Liver (tissue), 3 donors: ENCODE results near the gene PODXL2.

ENCODE experiments used
- EGR1 ChIP-seq, 2 donors: IDR thresholded peaks; 2 replicates each; pipeline ENCODE4 v1.6.1; 2016 to 2018; ENCODE audit warnings: antibody characterized with exemption in 2 of 2, low read depth in 2 of 2
- FOXA1 ChIP-seq: IDR thresholded peaks from 2 replicates; pipeline ENCODE4 v1.6.1; 2016; ENCODE audit warnings: antibody characterized with exemption
- FOXA2 ChIP-seq: IDR thresholded peaks from 2 replicates; pipeline ENCODE4 v1.6.1; 2016; ENCODE audit warnings: antibody characterized with exemption
- HNF4A ChIP-seq, 2 donors: conservative IDR thresholded peaks; 2 replicates each; pipeline ENCODE4 v1.6.1; 2016; ENCODE audit warnings: antibody characterized with exemption in 2 of 2, mild to moderate bottlenecking in 2 of 2
- NR2F2 ChIP-seq: IDR thresholded peaks from 2 replicates; pipeline ENCODE4 v1.6.1; 2016; ENCODE audit warnings: antibody characterized with exemption
- SP1 ChIP-seq: IDR thresholded peaks from 2 replicates; pipeline ENCODE4 v1.6.1; 2018; ENCODE audit warnings: antibody characterized with exemption, mild to moderate bottlenecking
- TAF1 ChIP-seq: conservative IDR thresholded peaks from 2 replicates; pipeline ENCODE4 v1.6.1; 2016; ENCODE audit warnings: antibody characterized with exemption, mild to moderate bottlenecking
- YY1 ChIP-seq: IDR thresholded peaks from 2 replicates; pipeline ENCODE4 v1.6.1; 2016; ENCODE audit warnings: antibody characterized with exemption, mild to moderate bottlenecking
- ZBTB33 ChIP-seq: IDR thresholded peaks from 2 replicates; pipeline ENCODE4 v1.6.1; 2016; ENCODE audit warnings: antibody characterized with exemption
- TF ChIP-seq, protein P1 (sequence below): fragments of 150-350 bp; IDR thresholded peaks from 2 replicates; pipeline ENCODE4 v1.5.1; 2017; ENCODE audit warnings: improper control_type of control experiment, low read depth, low read length; ENCODE audit not compliant: missing input control
- TF ChIP-seq, protein P2 (sequence below): IDR thresholded peaks from 2 replicates; pipeline ENCODE4 v1.6.1; 2016; ENCODE audit warnings: antibody characterized with exemption, mild to moderate bottlenecking
- donor health status: healthy.
- donor health status: healthy.

DNA sequence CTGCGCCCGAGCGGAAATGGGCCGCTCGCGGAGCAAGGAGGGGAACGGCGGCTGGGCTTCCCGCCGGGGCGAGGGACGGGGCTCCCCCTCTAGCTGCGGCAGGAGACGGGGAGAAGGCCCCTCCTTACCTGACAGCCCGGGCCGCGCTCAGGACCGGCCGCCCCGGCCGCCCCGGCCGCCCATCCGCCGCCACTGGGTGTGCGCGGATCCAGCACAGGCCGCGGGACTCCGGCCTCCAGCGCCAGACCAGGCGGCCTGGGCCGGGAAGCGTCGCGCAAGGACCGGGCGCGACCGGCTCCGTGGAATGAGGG is 38.7 kb upstream of the PODXL2 start:
- TF ChIP-seq, protein P1, sequence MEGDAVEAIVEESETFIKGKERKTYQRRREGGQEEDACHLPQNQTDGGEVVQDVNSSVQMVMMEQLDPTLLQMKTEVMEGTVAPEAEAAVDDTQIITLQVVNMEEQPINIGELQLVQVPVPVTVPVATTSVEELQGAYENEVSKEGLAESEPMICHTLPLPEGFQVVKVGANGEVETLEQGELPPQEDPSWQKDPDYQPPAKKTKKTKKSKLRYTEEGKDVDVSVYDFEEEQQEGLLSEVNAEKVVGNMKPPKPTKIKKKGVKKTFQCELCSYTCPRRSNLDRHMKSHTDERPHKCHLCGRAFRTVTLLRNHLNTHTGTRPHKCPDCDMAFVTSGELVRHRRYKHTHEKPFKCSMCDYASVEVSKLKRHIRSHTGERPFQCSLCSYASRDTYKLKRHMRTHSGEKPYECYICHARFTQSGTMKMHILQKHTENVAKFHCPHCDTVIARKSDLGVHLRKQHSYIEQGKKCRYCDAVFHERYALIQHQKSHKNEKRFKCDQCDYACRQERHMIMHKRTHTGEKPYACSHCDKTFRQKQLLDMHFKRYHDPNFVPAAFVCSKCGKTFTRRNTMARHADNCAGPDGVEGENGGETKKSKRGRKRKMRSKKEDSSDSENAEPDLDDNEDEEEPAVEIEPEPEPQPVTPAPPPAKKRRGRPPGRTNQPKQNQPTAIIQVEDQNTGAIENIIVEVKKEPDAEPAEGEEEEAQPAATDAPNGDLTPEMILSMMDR = no peak
- TF ChIP-seq, protein P2, sequence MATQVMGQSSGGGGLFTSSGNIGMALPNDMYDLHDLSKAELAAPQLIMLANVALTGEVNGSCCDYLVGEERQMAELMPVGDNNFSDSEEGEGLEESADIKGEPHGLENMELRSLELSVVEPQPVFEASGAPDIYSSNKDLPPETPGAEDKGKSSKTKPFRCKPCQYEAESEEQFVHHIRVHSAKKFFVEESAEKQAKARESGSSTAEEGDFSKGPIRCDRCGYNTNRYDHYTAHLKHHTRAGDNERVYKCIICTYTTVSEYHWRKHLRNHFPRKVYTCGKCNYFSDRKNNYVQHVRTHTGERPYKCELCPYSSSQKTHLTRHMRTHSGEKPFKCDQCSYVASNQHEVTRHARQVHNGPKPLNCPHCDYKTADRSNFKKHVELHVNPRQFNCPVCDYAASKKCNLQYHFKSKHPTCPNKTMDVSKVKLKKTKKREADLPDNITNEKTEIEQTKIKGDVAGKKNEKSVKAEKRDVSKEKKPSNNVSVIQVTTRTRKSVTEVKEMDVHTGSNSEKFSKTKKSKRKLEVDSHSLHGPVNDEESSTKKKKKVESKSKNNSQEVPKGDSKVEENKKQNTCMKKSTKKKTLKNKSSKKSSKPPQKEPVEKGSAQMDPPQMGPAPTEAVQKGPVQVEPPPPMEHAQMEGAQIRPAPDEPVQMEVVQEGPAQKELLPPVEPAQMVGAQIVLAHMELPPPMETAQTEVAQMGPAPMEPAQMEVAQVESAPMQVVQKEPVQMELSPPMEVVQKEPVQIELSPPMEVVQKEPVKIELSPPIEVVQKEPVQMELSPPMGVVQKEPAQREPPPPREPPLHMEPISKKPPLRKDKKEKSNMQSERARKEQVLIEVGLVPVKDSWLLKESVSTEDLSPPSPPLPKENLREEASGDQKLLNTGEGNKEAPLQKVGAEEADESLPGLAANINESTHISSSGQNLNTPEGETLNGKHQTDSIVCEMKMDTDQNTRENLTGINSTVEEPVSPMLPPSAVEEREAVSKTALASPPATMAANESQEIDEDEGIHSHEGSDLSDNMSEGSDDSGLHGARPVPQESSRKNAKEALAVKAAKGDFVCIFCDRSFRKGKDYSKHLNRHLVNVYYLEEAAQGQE = no peak
- no peak for TF ChIP-seq TAF1
- no peak for TF ChIP-seq HNF4A (conservative IDR thresholded peaks at IDR 0.05)
- no peak for TF ChIP-seq EGR1 (IDR thresholded peaks at IDR 0.05; ENCODE audit: low read depth in 2 of 2)
- no peak for TF ChIP-seq FOXA1
- TF ChIP-seq YY1 = no peak
- no peak for TF ChIP-seq FOXA2
- TF ChIP-seq NR2F2 = no peak
- TF ChIP-seq ZBTB33 = no peak
- no peak for TF ChIP-seq SP1
